K562 (cell line): ENCODE results near the gene TFAP2A.

Experiments
- GTF2A2 ChIP-seq: IDR thresholded peaks from 2 replicates; pipeline ENCODE4 v1.6.1; 2016; ENCODE audit warnings: mild to moderate bottlenecking, missing genetic modification characterization, missing compliant biosample characterization
- POLR2AphosphoS2 ChIP-seq: IDR thresholded peaks from 2 replicates; pipeline ENCODE4 v1.6.1; 2012; ENCODE audit warnings: low read length, improper control_type of control experiment

- TF ChIP-seq POLR2AphosphoS2 (no peak), GTF2A2 (tag) (no peak)
Measured at GRCh38 chr6:10409233-10409721, 5.6 kb downstream of the TFAP2A start.
